ENCODE results near the gene PRCC. TPM values are rescaled to one million over a fixed set of nuclear protein-coding genes. Genes with fewer than 3 reads are reported as not detected.

PRCC gene
- total RNA-seq, 4 donors from 2014 or later = 25.1 to 44.6 (median 30.8) TPM

DNA sequence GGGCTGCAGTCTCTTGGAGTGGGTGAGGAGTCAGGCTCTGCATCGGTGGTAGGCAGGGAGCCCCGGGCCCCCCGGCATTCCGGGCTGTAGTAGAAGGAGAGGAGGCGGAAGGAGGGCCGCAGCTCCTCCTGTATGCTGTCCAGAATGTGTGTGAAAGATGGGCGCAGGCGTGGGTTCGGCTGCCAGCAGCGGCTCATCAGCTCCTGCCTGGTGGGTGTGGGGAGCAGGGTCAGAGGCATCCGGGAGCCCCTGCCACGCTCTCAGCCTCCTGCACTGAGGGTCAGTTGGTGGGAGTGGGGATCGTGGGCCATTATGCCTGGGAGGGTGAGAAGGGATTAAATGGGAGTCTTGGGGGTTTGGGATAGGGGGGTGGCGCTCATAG lies 73.6 kb downstream of the PRCC start:
- Histone ChIP-seq H3K36me3 (no peaks in the 10 kb centered on the region), H3K4me1 (peaks cover 0 to 11% (median 0%) of the 10 kb centered on the region in 4 donors), H3K27me3 (peaks cover 0 to 66% of the 10 kb centered on the region in 2 donors), H3K27ac (no peak overlapping the region), H3K4me3 (no peak overlapping the region), H3K9me3 (no peaks in the 10 kb centered on the region)
- 68 to 75% methylated on average over 14 of the region's 14 CpGs for WGBS, 2 donors
- TF ChIP-seq, protein P1, sequence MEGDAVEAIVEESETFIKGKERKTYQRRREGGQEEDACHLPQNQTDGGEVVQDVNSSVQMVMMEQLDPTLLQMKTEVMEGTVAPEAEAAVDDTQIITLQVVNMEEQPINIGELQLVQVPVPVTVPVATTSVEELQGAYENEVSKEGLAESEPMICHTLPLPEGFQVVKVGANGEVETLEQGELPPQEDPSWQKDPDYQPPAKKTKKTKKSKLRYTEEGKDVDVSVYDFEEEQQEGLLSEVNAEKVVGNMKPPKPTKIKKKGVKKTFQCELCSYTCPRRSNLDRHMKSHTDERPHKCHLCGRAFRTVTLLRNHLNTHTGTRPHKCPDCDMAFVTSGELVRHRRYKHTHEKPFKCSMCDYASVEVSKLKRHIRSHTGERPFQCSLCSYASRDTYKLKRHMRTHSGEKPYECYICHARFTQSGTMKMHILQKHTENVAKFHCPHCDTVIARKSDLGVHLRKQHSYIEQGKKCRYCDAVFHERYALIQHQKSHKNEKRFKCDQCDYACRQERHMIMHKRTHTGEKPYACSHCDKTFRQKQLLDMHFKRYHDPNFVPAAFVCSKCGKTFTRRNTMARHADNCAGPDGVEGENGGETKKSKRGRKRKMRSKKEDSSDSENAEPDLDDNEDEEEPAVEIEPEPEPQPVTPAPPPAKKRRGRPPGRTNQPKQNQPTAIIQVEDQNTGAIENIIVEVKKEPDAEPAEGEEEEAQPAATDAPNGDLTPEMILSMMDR (IDR thresholded peaks at IDR 0.05) = no peak
- no peak for TF ChIP-seq POLR2A (IDR thresholded peaks at IDR 0.05)
- no peak for TF ChIP-seq EP300 (IDR thresholded peaks at IDR 0.05)
- DNase-seq (ENCODE audit: low spot score in 2 of 2) = no peak

DNA sequence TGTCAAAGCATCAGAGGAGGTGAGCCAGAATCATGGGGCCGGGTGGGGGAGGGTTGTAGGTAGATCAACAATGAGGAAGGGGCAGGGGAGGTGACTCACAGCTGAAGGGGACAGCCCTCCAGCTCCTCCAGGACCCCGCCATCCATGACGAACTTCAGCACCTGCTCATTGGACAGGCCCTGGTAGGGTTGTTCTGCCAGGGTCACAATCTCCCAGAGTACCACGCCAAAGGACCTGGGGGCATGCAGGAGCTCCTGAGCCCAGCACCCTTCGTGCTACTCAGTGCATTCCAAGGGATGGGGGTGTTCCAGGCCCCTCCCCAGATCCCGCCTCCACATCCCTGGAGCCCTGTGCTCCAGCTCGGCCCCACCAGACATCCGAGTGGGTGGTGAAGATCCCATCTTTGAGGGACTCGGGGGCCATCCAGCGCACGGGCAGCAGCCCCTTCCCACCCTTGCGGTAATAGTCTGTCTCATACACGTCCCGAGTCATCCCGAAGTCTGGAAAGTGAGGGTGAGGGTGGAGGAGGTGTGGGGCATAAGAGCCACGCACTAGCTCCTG lies 74.0 kb downstream of the PRCC start:
- Histone ChIP-seq H3K9me3 (no peaks in the 10 kb centered on the region), H3K4me3 (no peak overlapping the region), H3K36me3 (no peaks in the 10 kb centered on the region), H3K4me1 (peaks cover 0 to 11% (median 0%) of the 10 kb centered on the region in 4 donors), H3K27ac (no peak overlapping the region), H3K27me3 (peaks cover 0 to 66% of the 10 kb centered on the region in 2 donors)
- TF ChIP-seq EP300 (IDR thresholded peaks at IDR 0.05) (no peak), POLR2A (IDR thresholded peaks at IDR 0.05) (no peak)
- TF ChIP-seq, protein P1 (IDR thresholded peaks at IDR 0.05) = no peak
- WGBS, 2 donors = 76 to 79% methylated on average over 16 of the region's 16 CpGs
- DNase-seq (ENCODE audit: low spot score in 2 of 2) = no peak

DNA sequence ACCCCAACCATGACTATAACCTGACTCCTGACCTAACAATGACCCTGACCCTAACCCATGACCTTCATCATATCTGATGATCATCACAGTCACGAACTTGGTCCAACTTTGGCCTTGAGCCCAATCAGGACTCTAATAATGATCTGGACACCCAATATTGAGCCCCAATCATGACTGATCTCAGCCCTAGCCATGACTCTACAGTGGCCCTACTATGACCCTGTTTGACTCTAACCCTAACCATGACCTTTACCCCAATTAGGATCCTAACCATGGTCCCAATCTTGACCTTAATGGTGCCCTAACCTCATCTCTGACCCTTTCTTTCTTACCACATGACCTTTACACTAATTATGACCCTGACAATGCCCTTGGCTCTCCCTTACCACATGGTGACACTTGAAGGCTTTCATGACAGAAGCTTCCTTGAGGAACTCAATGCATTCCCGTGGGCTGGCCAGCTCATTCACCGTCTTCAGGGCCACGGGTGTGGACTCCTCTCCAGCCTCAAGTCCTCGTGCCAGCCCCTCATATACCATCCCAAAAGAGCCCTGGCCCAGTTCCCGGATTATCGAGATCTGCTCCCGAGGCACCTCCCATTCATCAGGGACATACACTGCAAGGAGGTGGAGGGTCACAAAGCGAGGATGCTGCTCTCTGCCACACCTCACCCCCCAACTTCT lies 75.4 kb downstream of the PRCC start:
- Histone ChIP-seq H3K9me3 (no peaks in the 10 kb centered on the region), H3K36me3 (no peaks in the 10 kb centered on the region), H3K27ac (no peak overlapping the region), H3K27me3 (peaks cover 0 to 74% of the 10 kb centered on the region in 2 donors), H3K4me3 (no peak overlapping the region), H3K4me1 (peaks cover 0 to 11% (median 0%) of the 10 kb centered on the region in 4 donors)
- no peak for DNase-seq (ENCODE audit: low spot score in 2 of 2)
- no peak for TF ChIP-seq EP300 (IDR thresholded peaks at IDR 0.05)
- TF ChIP-seq, protein P1 (IDR thresholded peaks at IDR 0.05) = no peak
- TF ChIP-seq POLR2A (IDR thresholded peaks at IDR 0.05) = no peak
- WGBS, 2 donors = 76 to 79% methylated on average over 9 of the region's 9 CpGs

DNA sequence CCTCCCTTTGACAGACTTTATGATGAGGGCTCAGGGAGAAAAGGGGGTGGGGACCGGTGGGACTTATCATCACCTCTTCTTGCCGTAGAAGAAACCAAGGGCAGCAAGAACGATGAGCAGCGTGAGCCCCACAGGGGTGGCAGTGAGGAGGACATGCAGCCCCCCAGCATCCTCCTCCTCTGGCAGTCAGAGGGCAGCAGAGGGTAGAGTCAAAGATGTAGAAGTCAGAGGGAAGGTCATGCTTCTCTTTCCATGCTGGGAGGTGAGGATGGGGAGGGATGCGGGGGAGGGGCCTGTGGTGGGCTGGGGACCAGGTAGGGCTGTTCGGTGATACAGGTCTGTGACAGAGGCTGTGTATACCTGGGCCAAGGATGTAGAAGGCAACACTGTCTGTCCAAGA lies 76.8 kb downstream of the PRCC start:
- WGBS, 2 donors = 49 to 55% methylated on average over 6 of the region's 6 CpGs
- DNase-seq (ENCODE audit: low spot score in 2 of 2) = no peak
- Histone ChIP-seq H3K27me3 (peaks cover 0 to 84% of the 10 kb centered on the region in 2 donors), H3K27ac (no peak overlapping the region), H3K4me1 (peaks cover 0 to 22% (median 0%) of the 10 kb centered on the region in 4 donors), H3K9me3 (no peaks in the 10 kb centered on the region), H3K36me3 (no peaks in the 10 kb centered on the region), H3K4me3 (no peak overlapping the region)
- TF ChIP-seq EP300 (IDR thresholded peaks at IDR 0.05) (no peak), POLR2A (IDR thresholded peaks at IDR 0.05) (no peak)

DNA sequence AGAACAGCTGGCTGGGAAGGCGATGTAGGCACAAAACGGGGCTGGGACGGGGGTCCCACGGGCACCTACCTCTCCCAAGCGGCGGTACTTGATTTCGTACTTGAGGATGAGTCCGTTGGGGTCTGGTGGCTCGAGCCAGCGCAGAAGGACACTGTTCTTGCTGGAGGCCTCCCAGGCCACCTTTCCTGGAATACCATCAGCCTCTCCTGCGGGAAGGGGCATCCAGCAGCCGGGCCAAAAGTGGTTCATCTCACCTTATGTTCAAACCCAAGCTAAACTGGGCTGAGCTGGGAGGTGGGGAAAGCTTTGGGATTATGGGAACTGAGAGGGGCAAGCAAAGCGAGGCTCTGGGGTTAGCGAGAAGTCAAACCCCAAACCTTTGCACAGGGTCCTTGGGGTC lies 77.3 kb downstream of the PRCC start:
- TF ChIP-seq EP300 (IDR thresholded peaks at IDR 0.05) = no peak
- TF ChIP-seq, protein P1 (IDR thresholded peaks at IDR 0.05) = no peak
- no peak for TF ChIP-seq POLR2A (IDR thresholded peaks at IDR 0.05)
- 37 to 38% methylated on average over 14 of the region's 14 CpGs for WGBS, 2 donors

More for the DNA sequence above, 77.3 kb downstream of the PRCC start:
- Histone ChIP-seq H3K4me3 (no peak overlapping the region), H3K9me3 (no peaks in the 10 kb centered on the region), H3K4me1 (peaks cover 0 to 22% (median 0%) of the 10 kb centered on the region in 4 donors), H3K36me3 (no peaks in the 10 kb centered on the region), H3K27me3 (peaks cover 0 to 84% of the 10 kb centered on the region in 2 donors), H3K27ac (no peak overlapping the region)
- no peak for DNase-seq (ENCODE audit: low spot score in 2 of 2)
